B cell (primary cell): ENCODE results near the gene CREB3L1. TPM values are rescaled to one million over a fixed set of nuclear protein-coding genes. Genes with fewer than 3 reads are reported as not detected.

Experiments
- ATAC-seq: fragments of 200-7000 bp; cut with Tn5 transposase; one replicate; pipeline ENCODE4 v1.10.0; 2021; ENCODE audit warnings: low read depth, mild to moderate bottlenecking, moderate number of reproducible peaks, moderate library complexity
- CTCF ChIA-PET: fragments of 350-600 bp; sonication (Branson Sonifier 250); formaldehyde crosslinking; loops from one replicate; lab custom pipeline; 2021; ENCODE audit warnings: antibody characterized with exemption, inconsistent platforms; lab: Charles Lee
- POLR2A ChIA-PET: fragments of 350-600 bp; sonication (Branson Sonifier 250); formaldehyde crosslinking; loops from one replicate; lab custom pipeline; 2021; ENCODE audit warnings: antibody characterized with exemption; lab: Charles Lee
- DNase-seq: peaks from one replicate; pipeline ENCODE4 v3.0.0; 2013
- H2AFZ ChIP-seq: 2 replicates; pipeline ENCODE4 v1.6.1; 2012; ENCODE audit warnings: mild to moderate bottlenecking, low read depth, low read length; ENCODE audit not compliant: insufficient read depth, poor library complexity, severe bottlenecking
- H3K27ac ChIP-seq, 2 donors: 1 replicate in 1 of 2; 2 replicates in 1 of 2; pipeline ENCODE4 v1.5.1; 2012 to 2013; ENCODE audit warnings: low read length in 2 of 2, mild to moderate bottlenecking in 2 of 2, moderate library complexity in 1 of 2
- H3K27me3 ChIP-seq, 4 experiments: fragments of 200-600 bp in 1 of 4; sonication (generic) in 1 of 4; replicated peaks in 1 of 4; 1 replicate in 2 of 4; 2 replicates in 2 of 4; pipeline versions ENCODE4 v1.6.1 to v1.7.0; 2013 to 2016; ENCODE audit warnings: low read length in 3 of 4, mild to moderate bottlenecking in 2 of 4, mixed read lengths in 1 of 4, moderate library complexity in 1 of 4; ENCODE audit not compliant: insufficient read depth in 4 of 4, control insufficient read depth in 3 of 4; ENCODE audit errors: control extremely low read depth in 1 of 4
- H3K36me3 ChIP-seq, 2 experiments: replicated peaks in 1 of 2; 1 replicate in 1 of 2; 2 replicates in 1 of 2; pipeline versions ENCODE4 v1.6.1 to v1.7.1; 2013; ENCODE audit warnings: low read length in 1 of 2; ENCODE audit not compliant: insufficient read depth in 2 of 2, control insufficient read depth in 1 of 2; ENCODE audit errors: control extremely low read depth in 1 of 2, extremely low read depth in 1 of 2
- H3K4me1 ChIP-seq, 2 donors: fragments of 200-600 bp in 1 of 2; sonication (generic) in 1 of 2; 1 replicate in 1 of 2; 2 replicates in 1 of 2; pipeline versions ENCODE4 v1.5.1 to v1.6.1; 2013 to 2017; ENCODE audit warnings: low read length in 2 of 2; ENCODE audit not compliant: control insufficient read depth in 2 of 2, insufficient read depth in 2 of 2
- H3K4me2 ChIP-seq: replicated peaks from 2 replicates; pipeline ENCODE3; 2012; ENCODE audit warnings: mild to moderate bottlenecking, low read depth, low read length; ENCODE audit not compliant: poor library complexity, severe bottlenecking
- H3K4me3 ChIP-seq, 5 experiments: fragments of 200-600 bp in 1 of 5; sonication (generic) in 1 of 5; 1 replicate in 3 of 5; 2 replicates in 2 of 5; pipeline versions ENCODE4 v1.5.1 to v1.7.0; 2011 to 2016; ENCODE audit warnings: low read length in 4 of 5, mild to moderate bottlenecking in 4 of 5, low read depth in 2 of 5, control low read depth in 1 of 5, moderate library complexity in 1 of 5; ENCODE audit not compliant: insufficient read depth in 1 of 5; ENCODE audit errors: control extremely low read depth in 1 of 5, extremely low read depth in 1 of 5
- H3K79me2 ChIP-seq: fragments of 200-600 bp; sonication (generic); one replicate; pipeline ENCODE4 v1.6.0; 2016; ENCODE audit warnings: low read length; ENCODE audit not compliant: control insufficient read depth, insufficient read depth
- H3K9ac ChIP-seq: fragments of 200-600 bp; sonication (generic); 2 replicates; pipeline ENCODE4 v1.6.1; 2017; ENCODE audit warnings: mild to moderate bottlenecking, low read length, moderate library complexity
- H3K9me3 ChIP-seq, 3 donors: one replicate each; pipeline versions ENCODE4 v1.6.1 to v1.7.1; 2013; ENCODE audit warnings: low read length in 2 of 3; ENCODE audit not compliant: control insufficient read depth in 2 of 3, insufficient read depth in 1 of 3; ENCODE audit errors: control extremely low read depth in 1 of 3
- H4K20me1 ChIP-seq: 2 replicates; pipeline ENCODE4 v1.6.0; 2012; ENCODE audit warnings: mild to moderate bottlenecking, low read length; ENCODE audit not compliant: insufficient read depth, control insufficient read depth, poor library complexity, severe bottlenecking
- H3K27ac Mint-ChIP-seq: one replicate; pipeline ENCODE4 v1.8.0; 2021; ENCODE audit warnings: mixed read lengths
- H3K27me3 Mint-ChIP-seq: one replicate; pipeline ENCODE4 v1.8.0; 2021; ENCODE audit warnings: mixed read lengths
- H3K4me1 Mint-ChIP-seq: one replicate; pipeline ENCODE4 v1.8.0; 2021; ENCODE audit warnings: mixed read lengths
- H3K4me3 Mint-ChIP-seq: one replicate; pipeline ENCODE4 v1.8.0; 2021; ENCODE audit warnings: mixed read lengths
- H3K9me3 Mint-ChIP-seq: one replicate; pipeline ENCODE4 v1.8.0; 2022; ENCODE audit warnings: mixed read lengths; ENCODE audit not compliant: insufficient read depth
- CTCF ChIP-seq: fragments of 200-600 bp; IDR thresholded peaks from one replicate; pipeline ENCODE4 v1.8.0; 2022; ENCODE audit warnings: antibody characterized with exemption, mild to moderate bottlenecking
- EZH2 ChIP-seq: IDR thresholded peaks from 2 replicates; pipeline ENCODE4 v1.6.1; 2012; ENCODE audit warnings: borderline replicate concordance, low read depth, mild to moderate bottlenecking, moderate library complexity, low read length; ENCODE audit not compliant: insufficient read depth, poor library complexity, severe bottlenecking
- WGBS: methylation state at CpG from one replicate; pipeline ENCODE4 v1.1.5; 2013; ENCODE audit warnings: missing lambda C conversion rate; ENCODE audit not compliant: insufficient coverage; 5-methylcytosine and 5-hydroxymethylcytosine counted together
- intact Hi-C: fragments of 100-400 bp; cut with micrococcal nuclease; formaldehyde crosslinking; loops from one replicate; pipeline ENCODE4 v1.10.0; 2022
- polyA plus RNA-seq: library from polyadenylated mRNA; depleted of rRNA; stranded (reverse); fragments of >200 nt; gene quantifications from 2 replicates; pipeline ENCODE4 v1.2.3, GENCODE V29; 2012
- total RNA-seq, 2 donors: library from RNA; stranded (reverse); fragments of 120-200 nt in 1 of 2; gene quantifications; 1 replicate in 1 of 2; 2 replicates in 1 of 2; pipeline versions ENCODE4 v1.2.3 to v1.2.4, GENCODE V29; 2013 to 2022

CREB3L1 gene
- total and polyA plus RNA-seq, 2 donors (not counting 1 experiment from before 2014, with no cell fraction given), result not detected

- no peak overlapping the region for H3K4me3 Mint-ChIP-seq
- H3K27me3 Mint-ChIP-seq, result no peaks in the 10 kb centered on the region
- ChIA-PET POLR2A (no interaction called here), CTCF (interaction anchor here (1.4 to 1.9 kb wide), 2 partner anchors 12 to 121 kb away, joined by 4 read pairs; no protein-coding TSS in a partner anchor)
- H3K4me1 Mint-ChIP-seq, result peaks cover 30% of the 10 kb centered on the region
- Histone ChIP-seq H2AFZ (no peak overlapping the region), H3K9me3 (no peaks in the 10 kb centered on the region), H3K27me3 (no peaks in the 10 kb centered on the region), H3K27ac (no peak overlapping the region), H4K20me1 (peaks cover 83% of the 10 kb centered on the region), H3K4me3 (no peak overlapping the region), H3K36me3 (peaks cover 0 to 5% of the 10 kb centered on the region in 2 experiments), H3K4me1 (peaks cover 19 to 30% of the 10 kb centered on the region in 2 donors), H3K4me2 (no peak overlapping the region), H3K9ac (no peak overlapping the region), H3K79me2 (peaks cover 50% of the 10 kb centered on the region)
- no peak overlapping the region for H3K27ac Mint-ChIP-seq
- intact Hi-C loops, result no loop called here
- TF ChIP-seq CTCF, result no peak
- no peak for TF ChIP-seq EZH2
- ATAC-seq, result no peak
- no peak for DNase-seq
- H3K9me3 Mint-ChIP-seq, result no peaks in the 10 kb centered on the region
- WGBS, result 95% methylated on average over 3 of the region's 3 CpGs
Observed at GRCh38 chr11:46364791-46365190, 87.3 kb downstream of the CREB3L1 start.

GRCh38 chr11:46366260-46366659 lies 88.8 kb downstream of the CREB3L1 start:
- peaks cover 46% of the 10 kb centered on the region for H3K79me2 ChIP-seq
- no peaks in the 10 kb centered on the region for H3K27me3 ChIP-seq
- Mint-ChIP-seq H3K27ac (no peak overlapping the region), H3K9me3 (no peaks in the 10 kb centered on the region), H3K4me1 (peaks cover 24% of the 10 kb centered on the region), H3K4me3 (no peak overlapping the region), H3K27me3 (no peaks in the 10 kb centered on the region)
- no peak overlapping the region for H2AFZ ChIP-seq
- ChIA-PET CTCF (interaction anchor here (1.2 to 3.5 kb wide), 4 partner anchors 15 to 252 kb away, joined by 4 to 18 read pairs (median 5); partner anchors contain the start of gene DGKZ), POLR2A (no interaction called here)
- H3K9me3 ChIP-seq, result no peaks in the 10 kb centered on the region
- H3K27ac ChIP-seq, result no peak overlapping the region
- peaks cover 82% of the 10 kb centered on the region for H4K20me1 ChIP-seq
- H3K4me3 ChIP-seq, result no peak overlapping the region
- no peak overlapping the region for H3K4me2 ChIP-seq
- 98% methylated on average over 15 of the region's 22 CpGs for WGBS
- ATAC-seq (no peak), DNase-seq (no peak)
- intact Hi-C loops, result no loop called here
- H3K36me3 ChIP-seq, result peaks cover 0 to 10% of the 10 kb centered on the region in 2 experiments
- peaks cover 12 to 24% of the 10 kb centered on the region in 2 donors for H3K4me1 ChIP-seq
- TF ChIP-seq CTCF (no peak), EZH2 (no peak)
- H3K9ac ChIP-seq, result no peak overlapping the region
